Fibroblast of lung (primary cell): ENCODE measurements around the gene PPT1. TPM values are rescaled to one million over a fixed set of nuclear protein-coding genes. Genes with fewer than 3 reads are reported as not detected.

ENCODE experiments used
- DNase-seq, 2 donors: peaks; one replicate each; pipeline versions ENCODE4 v3.0.0 to v3.0.0-alpha.2; 2010; ENCODE audit warnings: low read depth in 2 of 2
- H2AFZ ChIP-seq: 2 replicates; pipeline ENCODE4 v1.5.1; 2012; ENCODE audit warnings: low read length, control low read depth, inconsistent platforms
- H3K27ac ChIP-seq: 2 replicates; pipeline ENCODE4 v1.5.1; 2011; ENCODE audit warnings: low read length, control low read depth; ENCODE audit not compliant: insufficient read depth
- H3K27me3 ChIP-seq: 2 replicates; pipeline ENCODE4 v1.5.1; 2011; ENCODE audit warnings: mild to moderate bottlenecking, low read length; ENCODE audit not compliant: control insufficient read depth, insufficient read depth
- H3K36me3 ChIP-seq: 2 replicates; pipeline ENCODE4 v1.5.1; 2011; ENCODE audit warnings: low read length; ENCODE audit not compliant: control insufficient read depth, insufficient read depth
- H3K4me1 ChIP-seq: 2 replicates; pipeline ENCODE4 v1.5.1; 2011; ENCODE audit warnings: low read length; ENCODE audit not compliant: control insufficient read depth, insufficient read depth; ENCODE audit errors: extremely low read depth
- H3K4me2 ChIP-seq: 2 replicates; pipeline ENCODE4 v1.5.1; 2011; ENCODE audit warnings: low read length, control low read depth; ENCODE audit not compliant: insufficient read depth; ENCODE audit errors: extremely low read depth
- H3K4me3 ChIP-seq, 4 experiments: fragments of 200-600 bp in 1 of 4; sonication (generic) in 1 of 4; replicated peaks in 1 of 4; 2 replicates each; pipeline ENCODE4 v1.5.1; 2011 to 2016; ENCODE audit warnings: low read length in 4 of 4, low read depth in 3 of 4, mild to moderate bottlenecking in 3 of 4, control low read depth in 2 of 4, inconsistent platforms in 1 of 4, mixed read lengths in 1 of 4; ENCODE audit not compliant: insufficient read depth in 1 of 4; ENCODE audit errors: control extremely low read depth in 1 of 4
- H3K79me2 ChIP-seq: 2 replicates; pipeline ENCODE4 v1.5.1; 2012; ENCODE audit warnings: mild to moderate bottlenecking, low read length, inconsistent platforms; ENCODE audit not compliant: control insufficient read depth, insufficient read depth
- H3K9ac ChIP-seq: 2 replicates; pipeline ENCODE4 v1.5.1; 2011; ENCODE audit warnings: mild to moderate bottlenecking, low read length, control low read depth; ENCODE audit not compliant: insufficient read depth
- H3K9me3 ChIP-seq: 2 replicates; pipeline ENCODE4 v1.5.1; 2012; ENCODE audit warnings: low read depth, low read length; ENCODE audit not compliant: control insufficient read depth, insufficient read depth
- H4K20me1 ChIP-seq: 2 replicates; pipeline ENCODE4 v1.5.1; 2011; ENCODE audit warnings: low read length; ENCODE audit not compliant: control insufficient read depth, insufficient read depth; ENCODE audit errors: extremely low read depth
- CTCF ChIP-seq, 2 donors: IDR thresholded peaks in 1 of 2; conservative IDR thresholded peaks in 1 of 2; 1 replicate in 1 of 2; 2 replicates in 1 of 2; pipeline ENCODE4 v1.5.1; 2011 to 2012; ENCODE audit warnings: low read length in 2 of 2, control low read depth in 1 of 2, inconsistent platforms in 1 of 2, low read depth in 1 of 2, mild to moderate bottlenecking in 1 of 2
- EZH2 ChIP-seq: IDR thresholded peaks from 2 replicates; pipeline ENCODE4 v1.5.1; 2012; ENCODE audit warnings: low read length, control low read depth, mild to moderate bottlenecking; ENCODE audit errors: missing control alignments
- polyA plus RNA-seq, 2 donors: library from polyadenylated mRNA; depleted of rRNA in 1 of 2; stranded (reverse) in 1 of 2; unstranded in 1 of 2; fragments of >200 nt; gene quantifications; 2 replicates each; pipeline ENCODE4 v1.2.1, GENCODE V29; 2011 to 2012; ENCODE audit warnings: missing spikeins in 1 of 2
- total RNA-seq: library from RNA; depleted of rRNA; stranded (reverse); fragments of >200 nt; gene quantifications from 2 replicates; pipeline ENCODE4 v1.2.1, GENCODE V29; 2014

PPT1 gene
- total and polyA plus RNA-seq, 2 donors (not counting 1 experiment from before 2014, with no cell fraction given) = 41.0 to 81.1 TPM

GRCh38 chr1:40030528-40031135, 66.4 kb downstream of the PPT1 start:
- Histone ChIP-seq H3K79me2 (no peaks in the 10 kb centered on the region), H3K27ac (no peak overlapping the region), H4K20me1 (no peaks in the 10 kb centered on the region), H3K9ac (no peak overlapping the region), H3K9me3 (no peaks in the 10 kb centered on the region), H3K4me3 (no peak overlapping the region), H3K36me3 (no peaks in the 10 kb centered on the region), H3K4me1 (no peaks in the 10 kb centered on the region), H2AFZ (no peak overlapping the region), H3K4me2 (no peak overlapping the region), H3K27me3 (no peaks in the 10 kb centered on the region)
- TF ChIP-seq EZH2 = no peak
- TF ChIP-seq CTCF (conservative IDR thresholded peaks at IDR 0.05 in 1 of 2, IDR thresholded peaks at IDR 0.05 in 1 of 2; ENCODE audit: low read depth in 1 of 2, low read length in 2 of 2) = no peak
- DNase-seq = peak; percentile 63 to 87

- Histone ChIP-seq H3K27ac (no peak overlapping the region), H3K27me3 (no peaks in the 10 kb centered on the region), H3K9me3 (no peaks in the 10 kb centered on the region), H2AFZ (no peak overlapping the region), H4K20me1 (no peaks in the 10 kb centered on the region), H3K4me1 (no peaks in the 10 kb centered on the region), H3K79me2 (no peaks in the 10 kb centered on the region), H3K9ac (no peak overlapping the region), H3K36me3 (no peaks in the 10 kb centered on the region), H3K4me3 (no peak overlapping the region), H3K4me2 (no peak overlapping the region)
- TF ChIP-seq EZH2 (no peak), CTCF (conservative IDR thresholded peaks at IDR 0.05 in 1 of 2, IDR thresholded peaks at IDR 0.05 in 1 of 2; ENCODE audit: low read depth in 1 of 2, low read length in 2 of 2) (no peak)
- DNase-seq = no peak
These were observed 67.4 kb downstream of the PPT1 start for GRCh38 chr1:40029608-40030007.

- DNase-seq = no peak
- Histone ChIP-seq H3K4me2 (no peak overlapping the region), H3K9me3 (no peaks in the 10 kb centered on the region), H3K27ac (no peak overlapping the region), H3K36me3 (no peaks in the 10 kb centered on the region), H4K20me1 (no peaks in the 10 kb centered on the region), H3K27me3 (no peaks in the 10 kb centered on the region), H3K9ac (no peak overlapping the region), H3K4me1 (no peaks in the 10 kb centered on the region), H3K79me2 (no peaks in the 10 kb centered on the region), H2AFZ (no peak overlapping the region), H3K4me3 (no peak overlapping the region)
- TF ChIP-seq CTCF (conservative IDR thresholded peaks at IDR 0.05 in 1 of 2, IDR thresholded peaks at IDR 0.05 in 1 of 2; ENCODE audit: low read depth in 1 of 2, low read length in 2 of 2) (no peak), EZH2 (no peak)
These were observed 69.4 kb downstream of the PPT1 start for GRCh38 chr1:40027647-40028046.
